K562 (cell line): ENCODE data around the gene ZNF143. TPM values are rescaled to one million over a fixed set of nuclear protein-coding genes. Genes with fewer than 3 reads are reported as not detected.

Experiments
- HMG20A ChIP-seq: fragments of 450-650 bp; formaldehyde crosslinking; conservative IDR thresholded peaks from 2 replicates; pipeline ENCODE4 v1.4.0; 2020; ENCODE audit warnings: mild to moderate bottlenecking, mixed read lengths
- HMGN3 ChIP-seq: IDR thresholded peaks from 2 replicates; pipeline ENCODE4 v1.6.1; 2011; ENCODE audit warnings: borderline replicate concordance, low read depth, mild to moderate bottlenecking, mixed read lengths, low read length; ENCODE audit not compliant: insufficient read length; ENCODE audit errors: extremely low read depth
- JUND ChIP-seq, 2 experiments: IDR thresholded peaks; 2 replicates in 1 of 2; 3 replicates in 1 of 2; pipeline ENCODE4 v1.6.1; 2011; ENCODE audit warnings: borderline replicate concordance in 2 of 2, low read depth in 2 of 2, low read length in 2 of 2, improper control_type of control experiment in 1 of 2, missing biosample characterization in 1 of 2, missing genetic modification characterization in 1 of 2, missing genetic modification reagents in 1 of 2
- KDM5B ChIP-seq: fragments of 200-600 bp; sonication (generic); IDR thresholded peaks from 2 replicates; pipeline ENCODE4 v1.6.1; 2012; ENCODE audit warnings: low read depth, mild to moderate bottlenecking, moderate library complexity, low read length, control low read depth, inconsistent platforms; ENCODE audit not compliant: insufficient replicate concordance
- NFIC ChIP-seq: fragments of 450-650 bp; IDR thresholded peaks from 2 replicates; pipeline ENCODE4 v1.6.1; 2017; ENCODE audit warnings: mild to moderate bottlenecking, inconsistent platforms
- POLR2H ChIP-seq: IDR thresholded peaks from 2 replicates; pipeline ENCODE4 v1.6.1; 2016; ENCODE audit warnings: missing genetic modification characterization, low read depth, mild to moderate bottlenecking, control low read depth, missing compliant biosample characterization, moderate library complexity
- SMARCA4 ChIP-seq: fragments of 450-650 bp; IDR thresholded peaks from 2 replicates; pipeline ENCODE4 v1.6.1; 2016
- ZBTB7A ChIP-seq: IDR thresholded peaks from 2 replicates; pipeline ENCODE4 v1.6.1; 2011; ENCODE audit warnings: low read depth, mild to moderate bottlenecking, low read length, moderate library complexity, borderline replicate concordance; ENCODE audit not compliant: control insufficient read depth
- ZNF212 ChIP-seq: fragments of 450-650 bp; formaldehyde crosslinking; IDR thresholded peaks from 2 replicates; pipeline ENCODE4 v1.4.0; 2020; ENCODE audit warnings: mild to moderate bottlenecking
- ZNF589 ChIP-seq: fragments of 200-800 bp; sonication (Bioruptor generic); IDR thresholded peaks from 2 replicates; pipeline ENCODE4 v1.6.1; 2016; ENCODE audit warnings: low read depth, missing genetic modification characterization, missing compliant biosample characterization
- polyA plus RNA-seq, 8 experiments: library from polyadenylated mRNA; depleted of rRNA in 4 of 8; stranded (reverse) in 5 of 8; unstranded in 3 of 8; fragments of >200 nt; fragmentation: Nextera tagmentation in 2 of 8; fragmentation: Illumina TruSeq in 1 of 8; extraction: Ambion mirVana in 2 of 8; extraction: Trizol in 1 of 8; gene quantifications; 2 replicates each; pipeline versions ENCODE4 v1.2.1 to v1.2.3, GENCODE V29; 2011 to 2014; ENCODE audit warnings: inconsistent platforms in 1 of 8, missing spikeins in 1 of 8
- total RNA-seq, 7 experiments: library from RNA; depleted of rRNA in 6 of 7; stranded (reverse); fragments of >200 nt in 6 of 7; fragmentation: Illumina TruSeq in 2 of 7; extraction: Trizol in 2 of 7; gene quantifications; 2 replicates each; pipeline versions ENCODE4 v1.2.1 to v1.2.3, GENCODE V29; 2011 to 2021; ENCODE audit warnings: low replicate concordance in 1 of 7
- TF ChIP-seq, protein P1 (sequence below): sonication (generic); formaldehyde crosslinking; IDR thresholded peaks from 2 replicates; pipeline ENCODE4 v1.4.0; 2020; ENCODE audit warnings: mild to moderate bottlenecking, missing genetic modification reagents
- TF ChIP-seq, protein P2 (sequence below), 3 experiments: fragments of 200-800 bp in 1 of 3; fragments of 250-450 bp in 1 of 3; fragments of 450-650 bp in 1 of 3; sonication (Bioruptor Pico) in 1 of 3; sonication (Bioruptor generic) in 1 of 3; formaldehyde crosslinking in 1 of 3; IDR thresholded peaks; 2 replicates each; pipeline versions ENCODE4 v1.6.1 to v1.8.0; 2016 to 2022; ENCODE audit warnings: mild to moderate bottlenecking in 2 of 3, missing genetic modification characterization in 2 of 3, missing compliant biosample characterization in 1 of 3, moderate library complexity in 1 of 3
- TF ChIP-seq, protein P3 (sequence below): fragments of 450-650 bp; IDR thresholded peaks from 2 replicates; pipeline ENCODE4 v1.6.1; 2017; ENCODE audit warnings: mild to moderate bottlenecking, moderate library complexity
- TF ChIP-seq, protein P4 (sequence below): fragments of 250-450 bp; sonication (Bioruptor Pico); IDR thresholded peaks from 2 replicates; pipeline ENCODE4 v1.8.0; 2022; ENCODE audit warnings: inconsistent platforms, mild to moderate bottlenecking, moderate library complexity, borderline replicate concordance
- TF ChIP-seq, protein P5 (sequence below): conservative IDR thresholded peaks from 2 replicates; pipeline ENCODE4 v1.6.1; 2011; ENCODE audit warnings: low read depth, mild to moderate bottlenecking, low read length; ENCODE audit not compliant: control insufficient read depth

ZNF143 gene
- total and polyA plus RNA-seq, 9 of the 15 experiments (the other 6 are each of a cell fraction or from before 2014, with no cell fraction given): 18.4 to 58.5 (median 27.1) TPM

DNA sequence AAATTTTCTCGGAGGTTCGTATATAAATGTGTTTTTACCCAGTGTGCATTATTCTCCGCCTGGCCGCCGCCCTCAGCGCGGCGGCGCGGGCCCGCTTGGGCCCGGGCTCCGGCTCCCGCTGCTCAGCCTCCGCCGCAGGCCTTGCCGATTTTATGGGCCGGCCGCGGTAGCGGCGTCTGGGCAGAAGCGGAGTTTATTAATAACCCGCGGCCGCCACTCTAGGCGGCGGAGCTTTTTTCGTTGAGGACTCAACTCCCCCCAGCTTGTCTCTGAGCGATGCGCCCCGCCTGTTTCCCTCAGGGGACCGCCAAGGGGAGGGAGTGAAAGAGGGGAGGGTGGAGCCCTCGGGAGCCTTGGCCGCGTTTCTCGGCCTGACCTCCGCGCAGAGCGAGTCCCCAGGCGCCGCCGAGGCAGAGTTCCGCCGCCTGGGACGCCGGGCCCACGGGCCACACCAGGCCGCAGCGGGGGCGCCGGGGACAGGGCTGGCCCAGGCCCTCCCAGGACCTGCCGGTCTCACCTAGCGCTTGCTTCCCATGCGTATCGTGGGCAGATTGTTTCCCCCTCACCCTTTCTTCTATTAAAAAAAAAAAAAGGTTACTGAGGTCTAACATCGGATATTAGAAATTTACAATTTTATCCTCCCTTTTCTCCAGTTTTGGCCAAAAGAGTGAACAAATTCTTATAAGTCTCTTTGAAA is 399 bp downstream of the ZNF143 start (continued):
- TF ChIP-seq, protein P1, sequence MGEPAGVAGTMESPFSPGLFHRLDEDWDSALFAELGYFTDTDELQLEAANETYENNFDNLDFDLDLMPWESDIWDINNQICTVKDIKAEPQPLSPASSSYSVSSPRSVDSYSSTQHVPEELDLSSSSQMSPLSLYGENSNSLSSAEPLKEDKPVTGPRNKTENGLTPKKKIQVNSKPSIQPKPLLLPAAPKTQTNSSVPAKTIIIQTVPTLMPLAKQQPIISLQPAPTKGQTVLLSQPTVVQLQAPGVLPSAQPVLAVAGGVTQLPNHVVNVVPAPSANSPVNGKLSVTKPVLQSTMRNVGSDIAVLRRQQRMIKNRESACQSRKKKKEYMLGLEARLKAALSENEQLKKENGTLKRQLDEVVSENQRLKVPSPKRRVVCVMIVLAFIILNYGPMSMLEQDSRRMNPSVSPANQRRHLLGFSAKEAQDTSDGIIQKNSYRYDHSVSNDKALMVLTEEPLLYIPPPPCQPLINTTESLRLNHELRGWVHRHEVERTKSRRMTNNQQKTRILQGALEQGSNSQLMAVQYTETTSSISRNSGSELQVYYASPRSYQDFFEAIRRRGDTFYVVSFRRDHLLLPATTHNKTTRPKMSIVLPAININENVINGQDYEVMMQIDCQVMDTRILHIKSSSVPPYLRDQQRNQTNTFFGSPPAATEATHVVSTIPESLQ (CRISPR knock-in tag): peak; percentile 21; the same call in 1 of the 2 replicates
- TF ChIP-seq, protein P2, sequence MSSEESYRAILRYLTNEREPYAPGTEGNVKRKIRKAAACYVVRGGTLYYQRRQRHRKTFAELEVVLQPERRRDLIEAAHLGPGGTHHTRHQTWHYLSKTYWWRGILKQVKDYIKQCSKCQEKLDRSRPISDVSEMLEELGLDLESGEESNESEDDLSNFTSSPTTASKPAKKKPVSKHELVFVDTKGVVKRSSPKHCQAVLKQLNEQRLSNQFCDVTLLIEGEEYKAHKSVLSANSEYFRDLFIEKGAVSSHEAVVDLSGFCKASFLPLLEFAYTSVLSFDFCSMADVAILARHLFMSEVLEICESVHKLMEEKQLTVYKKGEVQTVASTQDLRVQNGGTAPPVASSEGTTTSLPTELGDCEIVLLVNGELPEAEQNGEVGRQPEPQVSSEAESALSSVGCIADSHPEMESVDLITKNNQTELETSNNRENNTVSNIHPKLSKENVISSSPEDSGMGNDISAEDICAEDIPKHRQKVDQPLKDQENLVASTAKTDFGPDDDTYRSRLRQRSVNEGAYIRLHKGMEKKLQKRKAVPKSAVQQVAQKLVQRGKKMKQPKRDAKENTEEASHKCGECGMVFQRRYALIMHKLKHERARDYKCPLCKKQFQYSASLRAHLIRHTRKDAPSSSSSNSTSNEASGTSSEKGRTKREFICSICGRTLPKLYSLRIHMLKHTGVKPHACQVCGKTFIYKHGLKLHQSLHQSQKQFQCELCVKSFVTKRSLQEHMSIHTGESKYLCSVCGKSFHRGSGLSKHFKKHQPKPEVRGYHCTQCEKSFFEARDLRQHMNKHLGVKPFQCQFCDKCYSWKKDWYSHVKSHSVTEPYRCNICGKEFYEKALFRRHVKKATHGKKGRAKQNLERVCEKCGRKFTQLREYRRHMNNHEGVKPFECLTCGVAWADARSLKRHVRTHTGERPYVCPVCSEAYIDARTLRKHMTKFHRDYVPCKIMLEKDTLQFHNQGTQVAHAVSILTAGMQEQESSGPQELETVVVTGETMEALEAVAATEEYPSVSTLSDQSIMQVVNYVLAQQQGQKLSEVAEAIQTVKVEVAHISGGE (CRISPR knock-in tag; IDR thresholded peaks at IDR 0.05): peak in 1 of 3 experiments; percentile 81; a peak in 2 of 6 replicates
- peak; percentile 98 for TF ChIP-seq POLR2H (tag)
- TF ChIP-seq, protein P3, sequence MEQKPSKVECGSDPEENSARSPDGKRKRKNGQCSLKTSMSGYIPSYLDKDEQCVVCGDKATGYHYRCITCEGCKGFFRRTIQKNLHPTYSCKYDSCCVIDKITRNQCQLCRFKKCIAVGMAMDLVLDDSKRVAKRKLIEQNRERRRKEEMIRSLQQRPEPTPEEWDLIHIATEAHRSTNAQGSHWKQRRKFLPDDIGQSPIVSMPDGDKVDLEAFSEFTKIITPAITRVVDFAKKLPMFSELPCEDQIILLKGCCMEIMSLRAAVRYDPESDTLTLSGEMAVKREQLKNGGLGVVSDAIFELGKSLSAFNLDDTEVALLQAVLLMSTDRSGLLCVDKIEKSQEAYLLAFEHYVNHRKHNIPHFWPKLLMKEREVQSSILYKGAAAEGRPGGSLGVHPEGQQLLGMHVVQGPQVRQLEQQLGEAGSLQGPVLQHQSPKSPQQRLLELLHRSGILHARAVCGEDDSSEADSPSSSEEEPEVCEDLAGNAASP: no peak
- TF ChIP-seq ZNF212 (CRISPR knock-in tag): peak; percentile 70; the same call in 1 of the 2 replicates
- TF ChIP-seq SMARCA4: no peak
- no peak for TF ChIP-seq HMG20A (CRISPR knock-in tag)
- peak; percentile 95 for TF ChIP-seq HMGN3
- TF ChIP-seq JUND (IDR thresholded peaks at IDR 0.05; ENCODE audit: borderline replicate concordance, low read depth, low read length): no peak
- TF ChIP-seq JUND (tag; IDR thresholded peaks at IDR 0.05; ENCODE audit: borderline replicate concordance, low read depth, low read length): no peak; the same call in 2 of the 3 replicates
- peak; percentile 80 for TF ChIP-seq ZNF589 (CRISPR knock-in tag)
- peak; percentile 62; the same call in 1 of the 2 replicates for TF ChIP-seq ZBTB7A
- TF ChIP-seq, protein P4, sequence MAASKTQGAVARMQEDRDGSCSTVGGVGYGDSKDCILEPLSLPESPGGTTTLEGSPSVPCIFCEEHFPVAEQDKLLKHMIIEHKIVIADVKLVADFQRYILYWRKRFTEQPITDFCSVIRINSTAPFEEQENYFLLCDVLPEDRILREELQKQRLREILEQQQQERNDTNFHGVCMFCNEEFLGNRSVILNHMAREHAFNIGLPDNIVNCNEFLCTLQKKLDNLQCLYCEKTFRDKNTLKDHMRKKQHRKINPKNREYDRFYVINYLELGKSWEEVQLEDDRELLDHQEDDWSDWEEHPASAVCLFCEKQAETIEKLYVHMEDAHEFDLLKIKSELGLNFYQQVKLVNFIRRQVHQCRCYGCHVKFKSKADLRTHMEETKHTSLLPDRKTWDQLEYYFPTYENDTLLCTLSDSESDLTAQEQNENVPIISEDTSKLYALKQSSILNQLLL (CRISPR knock-in tag): no peak
- peak; percentile 27; the same call in 1 of the 2 replicates for TF ChIP-seq NFIC
- TF ChIP-seq KDM5B: peak; percentile 97
- TF ChIP-seq, protein P5, sequence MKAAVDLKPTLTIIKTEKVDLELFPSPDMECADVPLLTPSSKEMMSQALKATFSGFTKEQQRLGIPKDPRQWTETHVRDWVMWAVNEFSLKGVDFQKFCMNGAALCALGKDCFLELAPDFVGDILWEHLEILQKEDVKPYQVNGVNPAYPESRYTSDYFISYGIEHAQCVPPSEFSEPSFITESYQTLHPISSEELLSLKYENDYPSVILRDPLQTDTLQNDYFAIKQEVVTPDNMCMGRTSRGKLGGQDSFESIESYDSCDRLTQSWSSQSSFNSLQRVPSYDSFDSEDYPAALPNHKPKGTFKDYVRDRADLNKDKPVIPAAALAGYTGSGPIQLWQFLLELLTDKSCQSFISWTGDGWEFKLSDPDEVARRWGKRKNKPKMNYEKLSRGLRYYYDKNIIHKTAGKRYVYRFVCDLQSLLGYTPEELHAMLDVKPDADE: peak; percentile 42; the same call in 1 of the 2 replicates
